Kidney epithelial cell (primary cell): ENCODE measurements around the gene KSR1. TPM values are rescaled to one million over a fixed set of nuclear protein-coding genes. Genes with fewer than 3 reads are reported as not detected.
"Not testable (repeated sequence)": the region's sequence is repeated elsewhere in the genome, so short reads cannot be mapped to it uniquely, and the experiment has no call there.

Experiments
- DNase-seq: peaks from one replicate; pipeline ENCODE4 v3.0.0-alpha.2; 2010; ENCODE audit warnings: low read depth
- H3K27me3 ChIP-seq: 2 replicates; pipeline ENCODE4 v1.6.0; 2011; ENCODE audit warnings: low read length; ENCODE audit not compliant: control insufficient read depth, insufficient read depth
- H3K36me3 ChIP-seq: 2 replicates; pipeline ENCODE4 v1.5.1; 2011; ENCODE audit warnings: low read length; ENCODE audit not compliant: control insufficient read depth, insufficient read depth
- H3K4me3 ChIP-seq: 2 replicates; pipeline ENCODE4 v1.5.1; 2011; ENCODE audit warnings: low read depth, mild to moderate bottlenecking, control low read depth, low read length
- CTCF ChIP-seq: IDR thresholded peaks from 2 replicates; pipeline ENCODE4 v1.5.1; 2011; ENCODE audit warnings: mild to moderate bottlenecking, moderate library complexity, low read length, control low read depth, inconsistent platforms; ENCODE audit not compliant: insufficient read depth, poor library complexity, severe bottlenecking
- total RNA-seq: library from RNA; depleted of rRNA; stranded (reverse); fragments of >200 nt; gene quantifications from 2 replicates; pipeline ENCODE4 v1.2.3, GENCODE V29; 2015

The KSR1 gene
- total RNA-seq, 1 donor from 2014 or later, result 11.2 TPM

- Histone ChIP-seq H3K36me3 (no peaks in the 10 kb centered on the region), H3K4me3 (no peak overlapping the region), H3K27me3 (no peaks in the 10 kb centered on the region)
- TF ChIP-seq CTCF, result no peak
- no peak for DNase-seq
Measured at GRCh38 chr17:27670791-27671590, 214.7 kb downstream of the KSR1 start.

GRCh38 chr17:27671591-27671910 is 215.3 kb downstream of the KSR1 start:
- Histone ChIP-seq H3K27me3 (no peaks in the 10 kb centered on the region), H3K4me3 (no peak overlapping the region), H3K36me3 (no peaks in the 10 kb centered on the region)
- TF ChIP-seq CTCF, result no peak
- no peak for DNase-seq

GRCh38 chr17:27671977-27672480 is 215.8 kb downstream of the KSR1 start:
- H3K4me3 ChIP-seq, result not testable (repeated sequence)

GRCh38 chr17:27674335-27674734 is 218.1 kb downstream of the KSR1 start:
- no peak for TF ChIP-seq CTCF
- no peak for DNase-seq
- Histone ChIP-seq H3K36me3 (no peaks in the 10 kb centered on the region), H3K4me3 (no peak overlapping the region), H3K27me3 (no peaks in the 10 kb centered on the region)

More at GRCh38 chr17:27671977-27672480, 215.8 kb downstream of the KSR1 start:
- DNase-seq, H3K27me3 ChIP-seq, H3K36me3 ChIP-seq: not testable (repeated sequence)

Other genes with a start within 250 kb of the KSR1 start
- 127 and 129 TPM in 2 replicates for gene WSB1, start 162.3 kb upstream of the KSR1 start, total RNA-seq
- gene LGALS9, start 174.7 kb downstream of the KSR1 start, total RNA-seq, result 1.9 and 3.4 TPM in 2 replicates